ENCODE data around the gene HOXA4. TPM values are rescaled to one million over a fixed set of nuclear protein-coding genes. Genes with fewer than 3 reads are reported as not detected.

HOXA4 gene
- total RNA-seq, 2 experiments from 2014 or later, result not detected

DNA sequence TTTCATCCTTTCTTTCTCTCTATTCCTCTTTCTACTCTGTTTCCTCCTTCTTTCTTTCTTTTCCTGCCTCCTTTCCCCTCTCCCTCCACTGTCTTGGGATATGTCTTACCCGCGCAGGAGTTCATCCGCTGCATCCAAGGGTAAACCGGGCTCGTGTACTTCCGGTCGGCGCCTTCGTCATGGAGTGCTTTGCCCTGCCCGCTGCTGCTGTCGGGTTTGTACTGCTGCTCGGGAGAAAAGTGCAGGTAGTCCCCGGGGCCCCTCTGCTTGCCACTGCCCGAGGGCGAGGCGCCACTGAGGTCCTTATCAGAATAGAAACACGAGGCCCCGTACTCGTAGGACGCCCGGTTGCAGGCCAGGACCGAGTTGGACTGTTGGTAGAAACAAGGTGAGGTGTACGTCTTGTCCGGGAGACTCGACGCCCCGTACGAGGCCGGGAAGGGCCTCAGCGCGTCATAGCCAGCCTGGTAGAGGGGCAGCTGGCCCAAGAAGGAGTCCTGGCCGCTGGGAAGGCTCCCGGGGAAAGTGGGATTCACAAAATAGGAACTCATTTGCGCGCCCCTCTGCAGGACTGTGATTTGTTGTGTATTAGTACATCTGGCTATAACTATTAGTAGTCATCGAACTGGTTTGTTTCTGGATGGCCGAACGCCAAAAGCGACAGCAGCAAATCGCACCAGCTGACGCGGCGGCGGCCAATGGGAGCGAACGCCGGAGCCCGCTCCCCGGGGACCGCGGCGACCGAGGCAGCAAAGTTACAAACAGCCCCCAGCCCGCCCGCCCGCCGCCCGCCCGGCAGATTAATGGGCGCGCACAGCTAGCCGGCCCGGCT lies 16.9 kb upstream of the HOXA4 start, which contains the start of gene HOXA6:
TSS of gene HOXA6 (minus strand) at position 576 of the 832 bp plus-strand sequence. CDS start at position 551, 25 bp downstream.
- Histone ChIP-seq H3K4me1 (ENCODE audit: insufficient read depth, low read length) (peaks cover 37% of the 10 kb centered on the region), H3K27me3 (ENCODE audit: control insufficient read depth in 1 of 2, insufficient read depth in 2 of 2, low read length in 2 of 2) (peaks cover 66 to 82% of the 10 kb centered on the region in 2 experiments), H3K27ac (ENCODE audit: low read depth in 1 of 2, low read length in 2 of 2) (no peak within 1 kb of the TSS), H3K36me3 (ENCODE audit: insufficient read depth, low read length) (no peaks in the 10 kb centered on the region), H3K4me3 (ENCODE audit: low read length) (no peak within 1 kb of the TSS), H3K9me3 (ENCODE audit: control insufficient read depth in 1 of 2, insufficient read depth in 1 of 2, low read length in 2 of 2) (peaks cover 0 to 59% of the 10 kb centered on the region in 2 experiments)
- H3K4me3 Mint-ChIP-seq, result peak within 1 kb of the TSS; percentile 65
- H3K9me3 Mint-ChIP-seq, result no peaks in the 10 kb centered on the region
- H3K27ac Mint-ChIP-seq, result no peak within 1 kb of the TSS
- ChIA-PET CTCF (interaction anchor here (1.6 to 4.0 kb wide), 2 partner anchors 13 to 15 kb away, joined by 5 to 51 read pairs; no protein-coding TSS in a partner anchor), POLR2A (interaction anchor here (0.9 kb wide), 1 partner anchor 19 kb away, joined by 3 read pairs; no protein-coding TSS in a partner anchor)
- TF ChIP-seq, protein P1, sequence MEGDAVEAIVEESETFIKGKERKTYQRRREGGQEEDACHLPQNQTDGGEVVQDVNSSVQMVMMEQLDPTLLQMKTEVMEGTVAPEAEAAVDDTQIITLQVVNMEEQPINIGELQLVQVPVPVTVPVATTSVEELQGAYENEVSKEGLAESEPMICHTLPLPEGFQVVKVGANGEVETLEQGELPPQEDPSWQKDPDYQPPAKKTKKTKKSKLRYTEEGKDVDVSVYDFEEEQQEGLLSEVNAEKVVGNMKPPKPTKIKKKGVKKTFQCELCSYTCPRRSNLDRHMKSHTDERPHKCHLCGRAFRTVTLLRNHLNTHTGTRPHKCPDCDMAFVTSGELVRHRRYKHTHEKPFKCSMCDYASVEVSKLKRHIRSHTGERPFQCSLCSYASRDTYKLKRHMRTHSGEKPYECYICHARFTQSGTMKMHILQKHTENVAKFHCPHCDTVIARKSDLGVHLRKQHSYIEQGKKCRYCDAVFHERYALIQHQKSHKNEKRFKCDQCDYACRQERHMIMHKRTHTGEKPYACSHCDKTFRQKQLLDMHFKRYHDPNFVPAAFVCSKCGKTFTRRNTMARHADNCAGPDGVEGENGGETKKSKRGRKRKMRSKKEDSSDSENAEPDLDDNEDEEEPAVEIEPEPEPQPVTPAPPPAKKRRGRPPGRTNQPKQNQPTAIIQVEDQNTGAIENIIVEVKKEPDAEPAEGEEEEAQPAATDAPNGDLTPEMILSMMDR (IDR thresholded peaks at IDR 0.05), result no peak
- H3K36me3 Mint-ChIP-seq (ENCODE audit: low read depth), result no peaks in the 10 kb centered on the region
- peaks cover 31% of the 10 kb centered on the region for H3K4me1 Mint-ChIP-seq (ENCODE audit: low read depth)
- intact Hi-C loops (cut with DNase I, micrococcal nuclease), result no loop called here
- DNase-seq, result peak in 2 of 14 experiments; percentile 15 to 31
- H3K27me3 Mint-ChIP-seq, result peaks cover 81% of the 10 kb centered on the region
- ATAC-seq (ENCODE audit: poor library complexity), result no peak

- ATAC-seq (ENCODE audit: poor library complexity), result no peak
These were observed 16.1 kb upstream of the HOXA4 start for GRCh38 chr7:27146491-27147198.

DNA sequence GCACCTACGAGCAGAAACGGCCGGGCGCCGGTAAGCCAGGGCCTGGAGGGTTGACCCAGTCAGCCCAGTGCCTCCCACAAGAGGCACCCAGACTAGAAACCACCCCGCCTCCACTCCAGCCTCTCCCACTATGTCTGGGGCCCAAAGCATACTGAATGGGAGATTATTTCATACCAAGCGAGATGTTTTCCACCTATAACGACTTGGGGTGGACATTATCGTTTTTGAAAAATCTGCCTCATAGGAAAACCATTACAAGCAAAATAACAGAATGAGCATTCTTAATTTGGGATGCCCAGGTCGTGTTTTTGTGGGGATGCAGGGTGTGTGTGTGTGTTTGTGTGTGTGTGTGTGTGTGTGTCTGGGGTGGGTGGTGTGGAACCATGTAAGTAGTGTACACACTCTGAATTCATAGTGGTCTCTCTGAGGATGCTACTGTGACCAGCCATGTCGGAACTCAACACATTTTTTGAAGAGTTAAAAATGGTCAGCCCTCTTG lies 15.4 kb upstream of the HOXA4 start:
- Histone ChIP-seq H3K4me1 (ENCODE audit: insufficient read depth, low read length) (peaks cover 23% of the 10 kb centered on the region), H3K4me3 (ENCODE audit: low read length) (no peak overlapping the region), H3K9me3 (ENCODE audit: control insufficient read depth in 1 of 2, insufficient read depth in 1 of 2, low read length in 2 of 2) (peaks cover 0 to 52% of the 10 kb centered on the region in 2 experiments), H3K27ac (ENCODE audit: low read depth in 1 of 2, low read length in 2 of 2) (no peak overlapping the region), H3K27me3 (ENCODE audit: control insufficient read depth in 1 of 2, insufficient read depth in 2 of 2, low read length in 2 of 2) (peaks cover 51 to 79% of the 10 kb centered on the region in 2 experiments), H3K36me3 (ENCODE audit: insufficient read depth, low read length) (no peaks in the 10 kb centered on the region)
- Mint-ChIP-seq H3K36me3 (ENCODE audit: low read depth) (no peaks in the 10 kb centered on the region), H3K27me3 (peaks cover 81% of the 10 kb centered on the region), H3K4me1 (ENCODE audit: low read depth) (peaks cover 16% of the 10 kb centered on the region), H3K27ac (no peak overlapping the region), H3K9me3 (no peaks in the 10 kb centered on the region), H3K4me3 (no peak overlapping the region)
- CTCF ChIA-PET, result interaction anchor here (1.6 kb wide), 1 partner anchor 15 kb away, joined by 5 read pairs; no protein-coding TSS in a partner anchor
- ATAC-seq (ENCODE audit: poor library complexity) (no peak), DNase-seq (no peak)
- POLR2A ChIA-PET, result no interaction called here
- intact Hi-C loops (cut with DNase I, micrococcal nuclease), result no loop called here
- TF ChIP-seq, protein P1 (IDR thresholded peaks at IDR 0.05), result no peak

More at GRCh38 chr7:27146491-27147198, 16.1 kb upstream of the HOXA4 start:
- intact Hi-C loops (cut with DNase I, micrococcal nuclease), result no loop called here
- H3K27ac ChIP-seq (ENCODE audit: low read depth in 1 of 2, low read length in 2 of 2), result no peak overlapping the region
- POLR2A ChIA-PET, result no interaction called here
- Mint-ChIP-seq H3K9me3 (no peaks in the 10 kb centered on the region), H3K4me3 (no peak overlapping the region), H3K36me3 (ENCODE audit: low read depth) (no peaks in the 10 kb centered on the region), H3K27me3 (peaks cover 81% of the 10 kb centered on the region), H3K27ac (no peak overlapping the region), H3K4me1 (ENCODE audit: low read depth) (peaks cover 23% of the 10 kb centered on the region)
- TF ChIP-seq, protein P1 (IDR thresholded peaks at IDR 0.05), result no peak
- H3K9me3 ChIP-seq (ENCODE audit: control insufficient read depth in 1 of 2, insufficient read depth in 1 of 2, low read length in 2 of 2), result peaks cover 0 to 57% of the 10 kb centered on the region in 2 experiments
- peaks cover 58 to 82% of the 10 kb centered on the region in 2 experiments for H3K27me3 ChIP-seq (ENCODE audit: control insufficient read depth in 1 of 2, insufficient read depth in 2 of 2, low read length in 2 of 2)
- peaks cover 29% of the 10 kb centered on the region for H3K4me1 ChIP-seq (ENCODE audit: insufficient read depth, low read length)
- H3K4me3 ChIP-seq (ENCODE audit: low read length), result no peak overlapping the region
- DNase-seq, result no peak
- no peaks in the 10 kb centered on the region for H3K36me3 ChIP-seq (ENCODE audit: insufficient read depth, low read length)
- CTCF ChIA-PET, result interaction anchor here (1.6 kb wide), 1 partner anchor 14 kb away, joined by 5 read pairs; no protein-coding TSS in a partner anchor

Measured in CD4-positive, alpha-beta T cell (primary cell).